Small intestine (tissue), 7 donors: ENCODE results near the gene DNAAF6. TPM values are rescaled to one million over a fixed set of nuclear protein-coding genes. Genes with fewer than 3 reads are reported as not detected.

Experiments
- DNase-seq, 2 donors: peaks; one replicate each; pipeline versions ENCODE4 v3.0.0 to v3.0.0-alpha.2; 2013
- FAIRE-seq: peaks from 2 replicates; lab custom pipeline; 2012; peaks lifted over from hg19 to GRCh38; lab: Jason Lieb, UNC
- H3K27ac ChIP-seq, 3 donors: one replicate each; pipeline ENCODE4 v1.5.1; 2013; ENCODE audit warnings: low read length in 2 of 3, mild to moderate bottlenecking in 2 of 3, control low read depth in 1 of 3, inconsistent platforms in 1 of 3, low read depth in 1 of 3, moderate library complexity in 1 of 3
- H3K27me3 ChIP-seq, 3 donors: one replicate each; pipeline ENCODE4 v1.6.1; 2013; ENCODE audit warnings: low read length in 3 of 3, inconsistent platforms in 1 of 3; ENCODE audit not compliant: control insufficient read depth in 3 of 3, insufficient read depth in 3 of 3
- H3K36me3 ChIP-seq, 3 donors: one replicate each; pipeline ENCODE4 v1.6.1; 2013; ENCODE audit warnings: low read length in 3 of 3, inconsistent platforms in 1 of 3, low read depth in 1 of 3, mild to moderate bottlenecking in 1 of 3, moderate library complexity in 1 of 3; ENCODE audit not compliant: control insufficient read depth in 3 of 3, insufficient read depth in 2 of 3
- H3K4me1 ChIP-seq, 3 donors: one replicate each; pipeline ENCODE4 v1.6.1; 2013; ENCODE audit warnings: low read length in 2 of 3, inconsistent platforms in 1 of 3, low read depth in 1 of 3, mild to moderate bottlenecking in 1 of 3, moderate library complexity in 1 of 3; ENCODE audit not compliant: control insufficient read depth in 3 of 3, insufficient read depth in 2 of 3
- H3K4me3 ChIP-seq, 3 donors: one replicate each; pipeline ENCODE4 v1.5.1; 2013; ENCODE audit warnings: low read length in 3 of 3, control low read depth in 1 of 3, inconsistent platforms in 1 of 3, low read depth in 1 of 3, mild to moderate bottlenecking in 1 of 3, moderate library complexity in 1 of 3
- H3K9me3 ChIP-seq, 2 donors: one replicate each; pipeline ENCODE4 v1.6.1; 2013; ENCODE audit warnings: low read depth in 1 of 2, low read length in 1 of 2; ENCODE audit not compliant: control insufficient read depth in 2 of 2, insufficient read depth in 1 of 2
- WGBS, 3 donors: extraction: QIAGEN DNeasy Blood & Tissue Kit; methylation state at CpG; one replicate each; pipeline ENCODE4 v1.1.7; 2013; 5-methylcytosine and 5-hydroxymethylcytosine counted together
- polyA plus RNA-seq, 4 donors: library from polyadenylated mRNA; stranded (reverse) in 3 of 4; unstranded in 1 of 4; fragments of 200-250 nt in 3 of 4; fragments of 120-200 nt in 1 of 4; gene quantifications; one replicate each; pipeline versions ENCODE4 v1.2.1 to v1.2.3, GENCODE V29; 2013
- donor health status: healthy with polysubstance abuse.
- donor health status: control.
- donor health status: control.
- donor health status: Bipolar disorder and iron deficiency.
- donor health status: healthy.

The DNAAF6 gene
- polyA plus RNA-seq, 4 donors = not detected

DNA sequence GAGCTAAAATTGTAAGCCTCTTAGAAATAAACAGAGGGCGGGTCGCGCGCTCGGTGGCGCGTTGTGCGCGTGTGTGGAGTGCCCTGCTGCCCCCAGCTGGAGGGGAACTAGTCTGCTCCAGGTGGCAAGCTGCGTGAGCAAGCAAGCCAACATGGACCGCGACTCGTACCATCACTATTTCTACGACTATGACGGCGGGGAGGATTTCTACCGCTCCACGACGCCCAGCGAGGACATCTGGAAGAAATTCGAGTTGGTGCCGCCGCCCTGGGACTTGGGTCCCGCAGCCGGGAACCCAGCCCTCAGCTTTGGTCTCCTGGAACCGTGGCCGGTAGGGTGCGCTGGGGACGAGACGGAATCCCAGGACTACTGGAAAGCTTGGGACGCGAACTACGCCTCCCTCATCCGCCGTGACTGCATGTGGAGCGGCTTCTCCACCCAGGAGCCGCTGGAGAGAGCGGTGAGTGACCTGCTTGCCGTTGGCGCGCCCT, 66.1 kb downstream of the DNAAF6 start:
- FAIRE-seq (no peak), DNase-seq (peak; percentile 18 to 37)
- H3K9me3 ChIP-seq = no peaks in the 10 kb centered on the region
- WGBS, 3 donors = 7 to 45% (median 15%) methylated on average over 37 to 41 of the region's 41 CpGs
- H3K36me3 ChIP-seq = no peaks in the 10 kb centered on the region
- H3K27me3 ChIP-seq = peaks cover 0 to 12% (median 0%) of the 10 kb centered on the region in 3 donors
- no peaks in the 10 kb centered on the region for H3K4me1 ChIP-seq
- H3K27ac ChIP-seq = no peak overlapping the region
- no peak overlapping the region for H3K4me3 ChIP-seq

DNA sequence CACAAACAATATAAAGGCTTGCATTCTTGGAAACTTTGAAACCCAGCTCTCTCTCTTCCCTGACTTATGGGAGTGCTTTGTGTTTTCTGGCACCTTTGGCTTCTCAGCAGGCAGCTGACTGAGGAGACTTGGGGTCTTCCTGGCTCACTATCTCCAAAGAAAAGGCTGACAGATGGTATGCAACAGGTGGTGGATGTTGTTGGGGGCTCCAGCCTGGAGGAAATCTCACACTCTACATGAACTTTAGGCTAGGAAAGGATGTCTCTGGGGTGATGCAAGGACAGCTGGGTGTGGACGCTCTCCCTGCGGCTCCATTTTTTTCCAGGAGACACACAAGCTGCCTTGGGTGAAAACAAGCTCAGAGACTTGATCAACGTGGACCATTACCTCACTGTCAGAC, 67.4 kb downstream of the DNAAF6 start:
- WGBS, 3 donors = 68 to 84% (median 70%) methylated on average over 3 of the region's 3 CpGs
- no peak overlapping the region for H3K27ac ChIP-seq
- no peaks in the 10 kb centered on the region for H3K36me3 ChIP-seq
- H3K4me1 ChIP-seq = no peaks in the 10 kb centered on the region
- DNase-seq (no peak), FAIRE-seq (no peak)
- no peaks in the 10 kb centered on the region for H3K9me3 ChIP-seq
- H3K27me3 ChIP-seq = peaks cover 0 to 12% (median 0%) of the 10 kb centered on the region in 3 donors
- no peak overlapping the region for H3K4me3 ChIP-seq

DNA sequence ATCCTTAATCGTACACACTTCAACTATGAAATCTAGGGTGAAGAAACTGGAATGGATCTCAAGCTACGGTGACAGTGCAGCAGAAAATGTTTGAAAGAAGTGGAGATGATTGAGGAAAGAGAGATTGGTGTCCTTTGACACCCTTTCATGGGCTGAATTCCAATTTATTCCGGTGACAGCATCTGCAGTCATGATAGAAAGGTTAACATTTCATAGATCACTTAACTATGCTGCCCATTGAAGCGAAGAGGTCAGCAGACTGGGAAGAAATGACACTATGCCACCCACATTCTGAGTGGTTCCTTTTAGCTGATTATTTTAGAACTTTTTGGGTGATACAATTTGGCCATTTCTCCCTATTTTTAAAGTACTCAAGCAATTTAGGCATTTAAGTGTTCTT, 82.3 kb downstream of the DNAAF6 start:
- no peaks in the 10 kb centered on the region for H3K27me3 ChIP-seq
- no peak overlapping the region for H3K27ac ChIP-seq
- WGBS, 3 donors = 55 to 76% (median 68%) methylated on average over 4 of the region's 4 CpGs
- H3K4me3 ChIP-seq = no peak overlapping the region
- FAIRE-seq (no peak), DNase-seq (no peak)
- no peaks in the 10 kb centered on the region for H3K4me1 ChIP-seq
- no peaks in the 10 kb centered on the region for H3K9me3 ChIP-seq
- H3K36me3 ChIP-seq = no peaks in the 10 kb centered on the region

DNA sequence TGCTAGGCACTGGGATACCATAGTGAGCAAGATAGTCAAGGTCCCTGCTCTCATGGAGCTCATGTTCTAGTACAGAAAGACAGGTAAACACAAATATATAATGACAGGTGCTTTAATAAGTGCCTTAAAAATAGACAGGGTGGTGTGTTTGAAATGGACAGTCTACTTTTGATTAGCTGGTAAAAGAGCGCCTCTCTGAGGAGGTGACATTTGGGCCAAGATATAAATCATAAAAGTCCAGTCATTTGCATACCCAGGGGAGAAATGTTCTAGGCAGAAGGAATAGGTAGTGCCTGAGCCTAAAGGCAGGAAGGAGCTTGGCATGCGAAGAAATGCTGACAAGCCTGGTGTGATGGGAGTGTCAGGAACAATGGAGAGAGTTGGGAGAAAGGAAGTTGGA, 83.6 kb downstream of the DNAAF6 start:
- 66 to 79% (median 76%) methylated on average over 2 of the region's 2 CpGs for WGBS, 3 donors
- FAIRE-seq (no peak), DNase-seq (no peak)
- no peaks in the 10 kb centered on the region for H3K9me3 ChIP-seq
- H3K4me1 ChIP-seq = no peaks in the 10 kb centered on the region
- no peak overlapping the region for H3K27ac ChIP-seq
- H3K27me3 ChIP-seq = no peaks in the 10 kb centered on the region
- H3K4me3 ChIP-seq = no peak overlapping the region
- H3K36me3 ChIP-seq = no peaks in the 10 kb centered on the region

DNA sequence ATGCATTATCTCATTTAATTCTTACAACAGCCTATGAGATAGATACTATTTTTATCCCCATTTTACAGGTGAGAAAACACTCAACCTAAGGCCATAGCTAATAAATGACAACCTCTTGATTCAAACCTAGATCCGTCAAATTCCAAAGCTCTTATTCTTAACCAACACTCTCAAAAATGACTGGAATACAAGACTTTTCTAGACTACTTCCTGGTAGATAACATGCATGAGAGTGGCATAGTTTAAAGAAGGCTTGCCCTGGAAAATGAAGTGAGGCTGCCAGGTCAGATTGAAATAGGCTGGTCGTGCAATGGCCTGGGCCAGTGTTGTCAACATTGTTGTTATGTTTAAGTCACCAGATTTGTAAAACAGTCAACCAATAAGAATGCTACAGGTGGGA, 86.6 kb downstream of the DNAAF6 start:
- no peak overlapping the region for H3K4me3 ChIP-seq
- FAIRE-seq (no peak), DNase-seq (no peak)
- WGBS, 3 donors = 44 to 66% (median 57%) methylated on average over 2 of the region's 2 CpGs
- H3K9me3 ChIP-seq = no peaks in the 10 kb centered on the region
- no peaks in the 10 kb centered on the region for H3K36me3 ChIP-seq
- no peak overlapping the region for H3K27ac ChIP-seq
- H3K4me1 ChIP-seq = no peaks in the 10 kb centered on the region
- H3K27me3 ChIP-seq = no peaks in the 10 kb centered on the region

Other genes starting within 250 kb of the DNAAF6 start
- 10 to 100 TPM in 2 of 4 donors, 1 to 10 TPM in 2; 7.0 to 11.5 (median 9.4) TPM for gene MORC4, start 206.4 kb upstream of the DNAAF6 start, polyA plus RNA-seq
- gene RBM41, start 87.8 kb upstream of the DNAAF6 start, polyA plus RNA-seq = 10 to 100 TPM in 1 of 4 donors, 1 to 10 TPM in 3; 6.5 to 19.0 (median 8.3) TPM
- gene NUP62CL, start 178 bp upstream of the DNAAF6 start, polyA plus RNA-seq = 1 to 10 TPM; 1.6 to 9.7 (median 3.4) TPM
- under 1 TPM in 2 of 4 donors, not detected in 2; 0.10 to 0.41 TPM for gene FRMPD3, start 243.0 kb downstream of the DNAAF6 start, polyA plus RNA-seq